Activated T-cell treated with anti-CD3 and anti-CD28 coated beads, Interleukin-2, amount 50 U/mL, for 24 hours (primary cell): ENCODE measurements around the gene TM4SF5.

Experiments used
- DNase-seq: peaks from one replicate; pipeline ENCODE4 v3.0.0-alpha.2; 2020
- H3K27ac Mint-ChIP-seq: 2 replicates; pipeline ENCODE4 v1.8.0; 2020; ENCODE audit warnings: mild to moderate bottlenecking, mixed read lengths
- H3K27me3 Mint-ChIP-seq: 2 replicates; pipeline ENCODE4 v1.8.0; 2020; ENCODE audit warnings: mixed read lengths
- H3K36me3 Mint-ChIP-seq: 2 replicates; pipeline ENCODE4 v1.8.0; 2020; ENCODE audit warnings: low read depth, mixed read lengths
- H3K4me1 Mint-ChIP-seq: 2 replicates; pipeline ENCODE4 v1.8.0; 2020; ENCODE audit warnings: low read depth, mixed read lengths
- H3K4me3 Mint-ChIP-seq: 2 replicates; pipeline ENCODE4 v1.8.0; 2020; ENCODE audit warnings: mild to moderate bottlenecking, moderate library complexity, mixed read lengths
- H3K9me3 Mint-ChIP-seq: 2 replicates; pipeline ENCODE4 v1.8.0; 2020; ENCODE audit warnings: mixed read lengths

Gene TM4SF5

DNA sequence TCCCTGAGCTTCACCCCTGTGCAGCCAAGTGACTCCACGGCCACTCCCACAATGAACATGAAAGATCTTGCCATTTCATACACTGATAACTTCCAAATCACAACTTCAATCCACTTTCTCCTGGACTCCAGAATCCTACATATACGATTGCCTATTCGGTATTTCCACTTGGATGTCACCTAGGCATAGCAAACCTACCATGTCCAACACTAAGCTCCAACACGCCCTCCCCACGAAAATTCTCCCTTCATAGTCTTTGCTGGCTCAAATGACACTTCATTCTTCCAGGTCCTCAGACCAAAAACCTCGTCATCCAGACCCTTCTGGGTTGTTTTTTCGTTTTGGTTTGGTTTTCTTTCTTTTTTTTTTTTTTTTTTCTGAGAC lies 19.0 kb downstream of the TM4SF5 start:
- no peaks in the 10 kb centered on the region for H3K36me3 Mint-ChIP-seq
- no peak for DNase-seq
- H3K27ac Mint-ChIP-seq = peak overlapping the region; percentile 94
- peaks cover 31% of the 10 kb centered on the region for H3K4me1 Mint-ChIP-seq
- H3K4me3 Mint-ChIP-seq = peak overlapping the region; percentile 80
- H3K9me3 Mint-ChIP-seq = no peaks in the 10 kb centered on the region
- peaks cover 37% of the 10 kb centered on the region for H3K27me3 Mint-ChIP-seq

DNA sequence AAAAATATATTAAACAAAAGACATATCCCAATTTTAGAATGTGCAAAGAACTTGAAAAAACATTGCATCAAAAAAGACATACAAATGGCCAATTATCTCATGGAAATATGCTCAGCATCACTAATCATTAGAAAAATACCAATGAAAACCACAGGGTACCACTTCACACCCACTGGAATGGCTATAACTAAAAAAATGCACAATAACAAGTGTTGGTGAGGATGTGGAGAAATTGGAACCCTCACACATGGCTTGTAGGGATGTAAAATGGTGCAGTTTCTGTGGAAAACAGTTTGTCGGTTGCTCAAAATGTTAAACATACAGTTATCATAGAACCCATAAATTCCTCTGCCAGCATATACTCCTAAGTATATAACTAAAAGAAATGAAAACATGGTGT lies 23.5 kb downstream of the TM4SF5 start:
- Mint-ChIP-seq H3K27me3 (no peaks in the 10 kb centered on the region), H3K27ac (peak overlapping the region; percentile 99), H3K4me3 (peak overlapping the region; percentile 97), H3K9me3 (no peaks in the 10 kb centered on the region), H3K36me3 (peaks cover 29% of the 10 kb centered on the region), H3K4me1 (peaks cover 29% of the 10 kb centered on the region)
- no peak for DNase-seq

DNA sequence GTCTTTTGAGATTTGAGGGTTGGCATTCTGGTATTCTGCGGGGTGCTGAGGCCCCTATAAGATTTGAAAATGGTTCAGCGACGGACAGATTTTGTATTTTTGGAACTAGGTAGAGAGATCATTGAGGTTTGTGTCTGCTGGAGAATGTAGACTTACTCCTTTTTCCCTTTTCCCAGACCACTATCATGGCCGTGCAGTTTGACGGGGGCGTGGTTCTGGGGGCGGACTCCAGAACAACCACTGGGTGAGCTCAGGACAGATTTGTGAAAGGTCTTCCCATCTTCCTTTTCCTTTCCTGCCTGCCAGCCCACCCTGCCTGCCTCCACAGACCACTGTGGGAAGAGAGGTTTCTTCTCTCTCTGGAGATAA lies 24.9 kb downstream of the TM4SF5 start:
- Mint-ChIP-seq H3K9me3 (no peaks in the 10 kb centered on the region), H3K4me3 (peak overlapping the region; percentile 97), H3K27ac (peak overlapping the region; percentile 99), H3K4me1 (peaks cover 26% of the 10 kb centered on the region), H3K36me3 (peaks cover 39% of the 10 kb centered on the region), H3K27me3 (no peaks in the 10 kb centered on the region)
- peak; percentile 56 for DNase-seq

GRCh38 chr17:4800462-4801196 lies 28.9 kb downstream of the TM4SF5 start:
- peaks cover 39% of the 10 kb centered on the region for H3K36me3 Mint-ChIP-seq
- H3K4me3 Mint-ChIP-seq = no peak overlapping the region
- H3K27ac Mint-ChIP-seq = peak overlapping the region; percentile 58

DNA sequence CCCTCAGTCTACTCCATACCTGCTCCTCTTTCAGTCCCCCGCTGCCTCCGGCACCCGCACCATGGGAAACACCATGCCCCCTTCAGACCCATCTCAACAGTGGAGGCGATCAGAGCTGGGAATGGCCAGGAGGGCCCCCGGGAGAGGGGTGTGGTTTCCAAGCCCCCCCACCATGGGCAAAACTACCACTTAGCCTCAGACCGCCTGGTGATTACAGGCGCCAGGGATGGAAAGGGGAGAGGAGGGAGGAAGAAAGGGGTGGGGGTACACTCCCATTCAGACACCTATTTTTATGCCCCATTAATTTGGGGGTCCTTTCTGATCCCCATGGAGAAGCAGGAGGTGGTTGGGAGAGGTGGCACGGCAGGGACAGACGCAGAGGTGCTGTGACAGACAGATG lies 30.5 kb downstream of the TM4SF5 start, which contains the start of gene C17orf114:
Gene C17orf114 (minus strand): TSS at position 101 of the 400 bp plus-strand sequence.
- DNase-seq = no peak
- Mint-ChIP-seq H3K4me3 (no peak within 1 kb of the TSS), H3K4me1 (peaks cover 16% of the 10 kb centered on the region), H3K9me3 (no peaks in the 10 kb centered on the region), H3K27ac (no peak within 1 kb of the TSS), H3K27me3 (no peaks in the 10 kb centered on the region), H3K36me3 (peaks cover 27% of the 10 kb centered on the region)

More at GRCh38 chr17:4800462-4801196, 28.9 kb downstream of the TM4SF5 start:
- H3K27me3 Mint-ChIP-seq = no peaks in the 10 kb centered on the region
- no peaks in the 10 kb centered on the region for H3K9me3 Mint-ChIP-seq
- DNase-seq = no peak
- peaks cover 22% of the 10 kb centered on the region for H3K4me1 Mint-ChIP-seq

DNA sequence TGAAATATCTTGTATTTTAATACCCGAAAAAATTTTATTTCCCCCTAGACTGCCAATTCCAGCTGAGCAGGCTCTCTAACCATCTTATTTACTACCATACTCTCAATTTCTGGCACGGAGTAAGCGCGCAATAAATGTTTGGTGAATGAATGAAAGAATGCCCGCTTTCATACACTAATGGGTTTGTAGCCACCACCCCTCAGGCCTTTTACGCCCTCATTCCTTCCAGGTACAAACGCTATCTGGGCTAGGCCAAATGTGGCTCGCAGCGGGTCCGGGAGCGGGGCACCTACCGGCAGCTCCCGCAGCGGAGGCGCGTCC lies 34.7 kb downstream of the TM4SF5 start:
- peak overlapping the region; percentile 18 for H3K27ac Mint-ChIP-seq
- H3K27me3 Mint-ChIP-seq = no peaks in the 10 kb centered on the region
- no peak for DNase-seq
- H3K4me1 Mint-ChIP-seq = peaks cover 12% of the 10 kb centered on the region
- peak overlapping the region; percentile 78 for H3K4me3 Mint-ChIP-seq
- no peaks in the 10 kb centered on the region for H3K9me3 Mint-ChIP-seq
- H3K36me3 Mint-ChIP-seq = peaks cover 10% of the 10 kb centered on the region

- no peaks in the 10 kb centered on the region for H3K27me3 Mint-ChIP-seq
- peak within 1 kb of the TSS; percentile 78 for H3K4me3 Mint-ChIP-seq
- peak; percentile 90 for DNase-seq
- peaks cover 12% of the 10 kb centered on the region for H3K36me3 Mint-ChIP-seq
- peaks cover 12% of the 10 kb centered on the region for H3K4me1 Mint-ChIP-seq
- H3K27ac Mint-ChIP-seq = peak within 1 kb of the TSS; percentile 47
- H3K9me3 Mint-ChIP-seq = no peaks in the 10 kb centered on the region
Observed at GRCh38 chr17:4806777-4807604, 35.3 kb downstream of the TM4SF5 start, which contains the start of gene PLD2. PLD2 (plus strand) TSS chr17:4807152; CDS start chr17:4807773, 621 bp downstream.

GRCh38 chr17:4807605-4808377 lies 36.1 kb downstream of the TM4SF5 start:
- peak overlapping the region; percentile 47 for H3K27ac Mint-ChIP-seq
- peak; percentile 35 for DNase-seq
- no peaks in the 10 kb centered on the region for H3K9me3 Mint-ChIP-seq
- H3K4me1 Mint-ChIP-seq = peaks cover 12% of the 10 kb centered on the region
- H3K4me3 Mint-ChIP-seq = peak overlapping the region; percentile 75
- H3K27me3 Mint-ChIP-seq = no peaks in the 10 kb centered on the region
- peaks cover 12% of the 10 kb centered on the region for H3K36me3 Mint-ChIP-seq

DNA sequence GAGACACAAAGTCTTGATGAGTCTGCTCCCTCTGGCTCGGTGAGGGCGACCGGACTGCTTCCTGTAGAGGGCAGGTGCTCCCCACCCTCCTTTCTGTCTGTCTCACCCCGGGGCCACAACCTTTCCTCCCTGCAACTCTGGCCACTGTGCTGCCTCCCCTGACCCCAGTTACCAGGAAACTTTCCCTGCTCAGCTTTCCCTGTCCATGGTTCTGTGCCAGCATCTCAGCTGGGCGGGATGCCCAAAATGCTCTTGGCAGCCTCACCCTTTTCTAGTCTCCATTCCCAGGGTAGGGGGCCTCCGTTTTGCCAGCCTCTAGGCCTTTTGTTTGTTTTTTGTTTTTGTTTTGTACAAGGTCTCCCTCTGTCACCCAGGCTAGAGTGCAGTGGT lies 36.7 kb downstream of the TM4SF5 start:
- H3K9me3 Mint-ChIP-seq = no peaks in the 10 kb centered on the region
- H3K36me3 Mint-ChIP-seq = peaks cover 12% of the 10 kb centered on the region
- H3K27ac Mint-ChIP-seq = no peak overlapping the region
- no peaks in the 10 kb centered on the region for H3K27me3 Mint-ChIP-seq
- DNase-seq = no peak
- H3K4me1 Mint-ChIP-seq = peaks cover 12% of the 10 kb centered on the region
- peak overlapping the region; percentile 75 for H3K4me3 Mint-ChIP-seq

- no peaks in the 10 kb centered on the region for H3K9me3 Mint-ChIP-seq
- H3K27me3 Mint-ChIP-seq = no peaks in the 10 kb centered on the region
- no peak overlapping the region for H3K4me3 Mint-ChIP-seq
- no peak overlapping the region for H3K27ac Mint-ChIP-seq
- H3K36me3 Mint-ChIP-seq = peaks cover 12% of the 10 kb centered on the region
- DNase-seq = no peak
- peaks cover 12% of the 10 kb centered on the region for H3K4me1 Mint-ChIP-seq
Observed at GRCh38 chr17:4810696-4811290, 39.1 kb downstream of the TM4SF5 start.

DNA sequence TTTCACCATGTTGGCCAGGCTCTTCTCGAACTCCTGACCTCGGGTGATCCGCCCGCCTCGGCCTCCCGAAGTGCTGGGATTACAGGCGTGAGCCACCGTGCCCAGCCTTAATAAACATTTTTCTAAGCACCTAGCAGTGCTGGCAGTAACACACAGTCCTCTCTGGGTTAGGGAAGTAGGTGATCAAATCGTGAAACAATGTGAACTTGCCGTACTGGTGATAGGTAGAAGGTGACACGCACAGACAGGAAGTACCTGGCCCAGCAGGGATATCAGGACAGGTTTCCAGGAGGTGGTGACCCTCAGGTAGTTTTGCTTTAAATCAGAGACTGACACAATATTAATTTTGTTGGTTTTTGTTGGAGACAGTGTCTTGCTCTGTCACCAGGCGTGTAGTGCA lies 39.8 kb downstream of the TM4SF5 start:
- no peaks in the 10 kb centered on the region for H3K9me3 Mint-ChIP-seq
- no peak overlapping the region for H3K27ac Mint-ChIP-seq
- peaks cover 17% of the 10 kb centered on the region for H3K36me3 Mint-ChIP-seq
- no peak for DNase-seq
- H3K4me3 Mint-ChIP-seq = no peak overlapping the region
- peaks cover 6% of the 10 kb centered on the region for H3K4me1 Mint-ChIP-seq
- H3K27me3 Mint-ChIP-seq = no peaks in the 10 kb centered on the region

- no peak overlapping the region for H3K4me3 Mint-ChIP-seq
- DNase-seq = no peak
- peaks cover 23% of the 10 kb centered on the region for H3K36me3 Mint-ChIP-seq
- peaks cover 3% of the 10 kb centered on the region for H3K4me1 Mint-ChIP-seq
- H3K27ac Mint-ChIP-seq = no peak overlapping the region
- no peaks in the 10 kb centered on the region for H3K9me3 Mint-ChIP-seq
- H3K27me3 Mint-ChIP-seq = no peaks in the 10 kb centered on the region
Observed at GRCh38 chr17:4812690-4813089, 41.0 kb downstream of the TM4SF5 start.

DNA sequence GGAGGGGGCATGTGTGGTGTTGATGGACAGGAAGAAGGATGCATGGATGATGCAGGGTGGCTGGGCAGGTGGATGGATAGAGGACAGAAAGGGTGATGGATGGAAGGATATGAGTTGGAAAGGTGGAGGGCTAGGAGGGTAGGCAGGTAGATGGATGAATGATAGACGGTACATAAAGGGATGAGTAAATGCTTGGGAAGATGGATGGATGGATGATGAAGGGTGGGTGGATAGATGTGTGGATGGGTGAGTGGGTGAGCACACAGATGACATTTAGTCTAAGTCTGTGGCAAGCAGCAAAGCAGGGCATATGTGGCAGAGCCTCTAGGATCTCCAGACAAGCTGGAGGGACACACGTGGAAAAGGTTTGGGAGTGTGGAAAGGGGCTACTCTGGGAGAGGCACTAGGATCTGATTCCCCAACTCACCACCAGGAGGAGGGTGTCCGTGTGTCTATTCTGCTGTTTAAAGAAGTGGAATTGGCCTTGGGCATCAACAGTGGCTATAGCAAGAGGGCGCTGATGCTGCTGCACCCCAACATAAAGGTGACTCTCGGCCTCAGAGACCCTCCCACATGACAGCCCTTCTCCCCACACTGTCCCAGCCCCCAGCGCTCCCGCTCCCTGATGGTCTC lies 43.5 kb downstream of the TM4SF5 start:
- no peak overlapping the region for H3K27ac Mint-ChIP-seq
- H3K4me3 Mint-ChIP-seq = no peak overlapping the region
- H3K4me1 Mint-ChIP-seq = no peaks in the 10 kb centered on the region
- no peaks in the 10 kb centered on the region for H3K9me3 Mint-ChIP-seq
- H3K36me3 Mint-ChIP-seq = peaks cover 23% of the 10 kb centered on the region
- no peak for DNase-seq
- no peaks in the 10 kb centered on the region for H3K27me3 Mint-ChIP-seq

GRCh38 chr17:4816826-4817225 lies 45.1 kb downstream of the TM4SF5 start:
- Mint-ChIP-seq H3K27ac (no peak overlapping the region), H3K4me1 (no peaks in the 10 kb centered on the region), H3K36me3 (peaks cover 20% of the 10 kb centered on the region), H3K9me3 (no peaks in the 10 kb centered on the region), H3K4me3 (no peak overlapping the region), H3K27me3 (no peaks in the 10 kb centered on the region)
- no peak for DNase-seq
